Colonic mucosa (tissue), 4 donors: Measurements from ENCODE around the gene PXMP2. TPM values are rescaled to one million over a fixed set of nuclear protein-coding genes. Genes with fewer than 3 reads are reported as not detected.

ENCODE experiments used
- DNase-seq: peaks from one replicate; pipeline ENCODE4 v3.0.0-alpha.2; 2020
- H3K27ac ChIP-seq: fragments of 200-600 bp; one replicate; pipeline ENCODE4 v1.8.0; 2021
- H3K27me3 ChIP-seq: fragments of 200-600 bp; one replicate; pipeline ENCODE4 v1.8.0; 2021
- H3K36me3 ChIP-seq: fragments of 200-600 bp; one replicate; pipeline ENCODE4 v1.8.0; 2021
- H3K4me1 ChIP-seq: fragments of 200-600 bp; one replicate; pipeline ENCODE4 v1.8.0; 2021; ENCODE audit warnings: mild to moderate bottlenecking
- H3K4me3 ChIP-seq: fragments of 200-600 bp; one replicate; pipeline ENCODE4 v1.8.0; 2021
- H3K9ac ChIP-seq, 2 donors: one replicate each; pipeline ENCODE4 v1.7.0; 2013; ENCODE audit warnings: control low read depth in 2 of 2, low read depth in 2 of 2, low read length in 2 of 2
- H3K9me3 ChIP-seq: fragments of 200-600 bp; one replicate; pipeline ENCODE4 v1.8.0; 2021
- CTCF ChIP-seq: fragments of 200-600 bp; IDR thresholded peaks from one replicate; pipeline ENCODE4 v1.8.0; 2022; ENCODE audit warnings: antibody characterized with exemption, mild to moderate bottlenecking
- intact Hi-C: fragments of 100-400 bp; cut with DNase I; formaldehyde crosslinking; loops from one replicate; pipeline ENCODE4 v1.14.1; 2022
- total RNA-seq, 2 donors: library from RNA; stranded (reverse); fragmentation: NEBNext Ultra II Directional in 1 of 2; extraction: Animal tissue kit (Norgen Biotek cat#: 25700) in 1 of 2; gene quantifications; one replicate each; pipeline ENCODE4 v1.2.1, GENCODE V29; 2021
- donor health status: healthy.
- donor health status: DM: no; HTN: no; CAD: no.
- donor health status: DM: no; HTN: no; CAD: no.

Gene PXMP2
- total RNA-seq, 2 donors from 2014 or later = 64.1 to 82.7 TPM

GRCh38 chr12:132723764-132724140 lies 36.4 kb downstream of the PXMP2 start:
- intact Hi-C loops = no loop called here

GRCh38 chr12:132724506-132725241 lies 37.3 kb downstream of the PXMP2 start:
- Histone ChIP-seq H3K4me3 (no peak overlapping the region), H3K36me3 (no peaks in the 10 kb centered on the region), H3K9ac (no peak overlapping the region), H3K9me3 (no peaks in the 10 kb centered on the region), H3K4me1 (no peaks in the 10 kb centered on the region), H3K27me3 (no peaks in the 10 kb centered on the region), H3K27ac (no peak overlapping the region)
- no peak for DNase-seq
- TF ChIP-seq CTCF = no peak
- intact Hi-C loops = no loop called here

More at GRCh38 chr12:132723764-132724140, 36.4 kb downstream of the PXMP2 start:
- Histone ChIP-seq H3K9me3 (no peaks in the 10 kb centered on the region), H3K36me3 (peaks cover 5% of the 10 kb centered on the region), H3K4me1 (no peaks in the 10 kb centered on the region), H3K27me3 (no peaks in the 10 kb centered on the region), H3K9ac (no peak overlapping the region), H3K4me3 (no peak overlapping the region), H3K27ac (no peak overlapping the region)
- DNase-seq = no peak
- no peak for TF ChIP-seq CTCF

- H3K4me1 ChIP-seq = no peaks in the 10 kb centered on the region
- no peak overlapping the region for H3K9ac ChIP-seq
- no peak for DNase-seq
- no peaks in the 10 kb centered on the region for H3K27me3 ChIP-seq
- H3K27ac ChIP-seq = no peak overlapping the region
- H3K36me3 ChIP-seq = no peaks in the 10 kb centered on the region
- H3K4me3 ChIP-seq = no peak overlapping the region
- intact Hi-C loops = no loop called here
- no peak for TF ChIP-seq CTCF
- H3K9me3 ChIP-seq = no peaks in the 10 kb centered on the region
Observed at GRCh38 chr12:132726386-132726785, 39.0 kb downstream of the PXMP2 start.

- Histone ChIP-seq H3K9me3 (no peaks in the 10 kb centered on the region), H3K4me3 (no peak overlapping the region), H3K36me3 (no peaks in the 10 kb centered on the region), H3K27me3 (no peaks in the 10 kb centered on the region), H3K4me1 (no peaks in the 10 kb centered on the region), H3K9ac (no peak overlapping the region), H3K27ac (no peak overlapping the region)
- no peak for TF ChIP-seq CTCF
- intact Hi-C loops = no loop called here
- no peak for DNase-seq
Observed at GRCh38 chr12:132727091-132727794, 39.9 kb downstream of the PXMP2 start.

GRCh38 chr12:132728502-132728901 lies 41.1 kb downstream of the PXMP2 start:
- TF ChIP-seq CTCF = no peak
- Histone ChIP-seq H3K9ac (no peak overlapping the region), H3K9me3 (no peaks in the 10 kb centered on the region), H3K27ac (no peak overlapping the region), H3K36me3 (no peaks in the 10 kb centered on the region), H3K27me3 (no peaks in the 10 kb centered on the region), H3K4me1 (no peaks in the 10 kb centered on the region), H3K4me3 (no peak overlapping the region)
- no peak for DNase-seq
- intact Hi-C loops = no loop called here
